ENCODE measurements around the gene ENDOG. TPM values are rescaled to one million over a fixed set of nuclear protein-coding genes. Genes with fewer than 3 reads are reported as not detected.

ENDOG gene
- total RNA-seq, 1 experiment from 2014 or later: 25.8 TPM

- TF ChIP-seq ZNF532 (CRISPR knock-in tag; IDR thresholded peaks at IDR 0.05; ENCODE audit: borderline replicate concordance): no peak
- TF ChIP-seq ATF1 (CRISPR knock-in tag; IDR thresholded peaks at IDR 0.05): no peak
- no peak for TF ChIP-seq ELF4 (CRISPR knock-in tag; IDR thresholded peaks at IDR 0.05; ENCODE audit: low read depth)
- TF ChIP-seq ATF3 (CRISPR knock-in tag; conservative IDR thresholded peaks at IDR 0.05): no peak
- no peak for TF ChIP-seq KAT7 (CRISPR knock-in tag; IDR thresholded peaks at IDR 0.05; ENCODE audit: borderline replicate concordance)
- TF ChIP-seq GTF2I (CRISPR knock-in tag; conservative IDR thresholded peaks at IDR 0.05): no peak
- no peak for TF ChIP-seq ARID4B (CRISPR knock-in tag; IDR thresholded peaks at IDR 0.05; ENCODE audit: borderline replicate concordance)
- TF ChIP-seq FOXP4 (CRISPR knock-in tag; IDR thresholded peaks at IDR 0.05): no peak
- no peak for TF ChIP-seq FOXK1 (CRISPR knock-in tag; IDR thresholded peaks at IDR 0.05)
- TF ChIP-seq ZNF121 (CRISPR knock-in tag; IDR thresholded peaks at IDR 0.05): no peak
Measured at GRCh38 chr9:128798896-128799295, 19.4 kb upstream of the ENDOG start (continued).

- Mint-ChIP-seq H3K27ac (no peak overlapping the region), H3K36me3 (peaks cover 31% of the 10 kb centered on the region), H3K4me3 (no peak overlapping the region), H3K27me3 (ENCODE audit: low read depth) (no peaks in the 10 kb centered on the region), H3K4me1 (no peaks in the 10 kb centered on the region), H3K9me3 (no peaks in the 10 kb centered on the region)
- no peak for ATAC-seq
- no peak for DNase-seq (ENCODE audit: low spot score)
- CTCF ChIA-PET: no interaction called here
- POLR2A ChIA-PET: no interaction called here
- TF ChIP-seq NR3C1 (CRISPR knock-in tag; conservative IDR thresholded peaks at IDR 0.05; ENCODE audit: low read depth) (no peak), IRF1 (CRISPR knock-in tag; IDR thresholded peaks at IDR 0.05) (no peak), ZBTB21 (CRISPR knock-in tag; IDR thresholded peaks at IDR 0.05; ENCODE audit: borderline replicate concordance) (no peak), ATF1 (CRISPR knock-in tag; IDR thresholded peaks at IDR 0.05) (no peak), TCF7 (CRISPR knock-in tag; IDR thresholded peaks at IDR 0.05; ENCODE audit: low read depth) (no peak), SMAD3 (CRISPR knock-in tag; IDR thresholded peaks at IDR 0.05; ENCODE audit: borderline replicate concordance) (no peak), MAX (CRISPR knock-in tag; IDR thresholded peaks at IDR 0.05) (no peak), STAT6 (CRISPR knock-in tag; conservative IDR thresholded peaks at IDR 0.05; ENCODE audit: low read depth) (no peak), SP1 (CRISPR knock-in tag; conservative IDR thresholded peaks at IDR 0.05) (no peak), TP53 (CRISPR knock-in tag; IDR thresholded peaks at IDR 0.05) (no peak), E2F4 (CRISPR knock-in tag; IDR thresholded peaks at IDR 0.05; ENCODE audit: borderline replicate concordance, low read depth) (no peak), HMGA2 (CRISPR knock-in tag; IDR thresholded peaks at IDR 0.05) (no peak)
Measured at GRCh38 chr9:128800061-128800460, 18.2 kb upstream of the ENDOG start.

Data from WTC11 (cell line).